ENCODE data around the gene DHRS7C.

The DHRS7C gene

GRCh38 chr17:9821921-9822320, 30.5 kb upstream of the DHRS7C start, which contains the start of gene GSG1L2:
Gene GSG1L2 (minus strand): TSS chr17:9822079. CDS start chr17:9822071, 8 bp downstream.
- no peaks in the 10 kb centered on the region for H3K9me3 ChIP-seq (ENCODE audit: insufficient read depth, low read depth, low read length)
- H3K9ac ChIP-seq (ENCODE audit: low read depth, low read length), result no peak within 1 kb of the TSS
- H3K4me1 ChIP-seq (ENCODE audit: insufficient read depth, low read length), result no peaks in the 10 kb centered on the region
- no peaks in the 10 kb centered on the region for H3K36me3 ChIP-seq (ENCODE audit: insufficient read depth, low read depth, low read length)
- H3K27ac ChIP-seq (ENCODE audit: low read length), result no peak within 1 kb of the TSS
- H3K27me3 ChIP-seq (ENCODE audit: insufficient read depth, low read length), result no peaks in the 10 kb centered on the region
- no peak within 1 kb of the TSS for H3K4me3 ChIP-seq (ENCODE audit: low read length)

GRCh38 chr17:9820448-9820847, 29.1 kb upstream of the DHRS7C start:
- H3K27ac ChIP-seq (ENCODE audit: low read length), result no peak overlapping the region
- no peaks in the 10 kb centered on the region for H3K4me1 ChIP-seq (ENCODE audit: insufficient read depth, low read length)
- H3K36me3 ChIP-seq (ENCODE audit: insufficient read depth, low read depth, low read length), result no peaks in the 10 kb centered on the region
- no peaks in the 10 kb centered on the region for H3K27me3 ChIP-seq (ENCODE audit: insufficient read depth, low read length)
- H3K4me3 ChIP-seq (ENCODE audit: low read length), result no peak overlapping the region
- no peaks in the 10 kb centered on the region for H3K9me3 ChIP-seq (ENCODE audit: insufficient read depth, low read depth, low read length)
- no peak overlapping the region for H3K9ac ChIP-seq (ENCODE audit: low read depth, low read length)

- Histone ChIP-seq H3K9me3 (ENCODE audit: insufficient read depth, low read depth, low read length) (no peaks in the 10 kb centered on the region), H3K4me3 (ENCODE audit: low read length) (no peak overlapping the region)
Observed at GRCh38 chr17:9818760-9819159, 27.4 kb upstream of the DHRS7C start.

GRCh38 chr17:9817086-9817485, 25.7 kb upstream of the DHRS7C start:
- Histone ChIP-seq H3K4me3 (ENCODE audit: low read length) (no peak overlapping the region), H3K27ac (ENCODE audit: low read length) (no peak overlapping the region), H3K27me3 (ENCODE audit: insufficient read depth, low read length) (no peaks in the 10 kb centered on the region), H3K9me3 (ENCODE audit: insufficient read depth, low read depth, low read length) (no peaks in the 10 kb centered on the region), H3K9ac (ENCODE audit: low read depth, low read length) (no peak overlapping the region), H3K36me3 (ENCODE audit: insufficient read depth, low read depth, low read length) (no peaks in the 10 kb centered on the region), H3K4me1 (ENCODE audit: insufficient read depth, low read length) (no peaks in the 10 kb centered on the region)

More at GRCh38 chr17:9818760-9819159, 27.4 kb upstream of the DHRS7C start:
- no peak overlapping the region for H3K9ac ChIP-seq (ENCODE audit: low read depth, low read length)
- H3K4me1 ChIP-seq (ENCODE audit: insufficient read depth, low read length), result no peaks in the 10 kb centered on the region
- no peaks in the 10 kb centered on the region for H3K27me3 ChIP-seq (ENCODE audit: insufficient read depth, low read length)
- H3K36me3 ChIP-seq (ENCODE audit: insufficient read depth, low read depth, low read length), result no peaks in the 10 kb centered on the region
- no peak overlapping the region for H3K27ac ChIP-seq (ENCODE audit: low read length)

- no peaks in the 10 kb centered on the region for H3K4me1 ChIP-seq (ENCODE audit: insufficient read depth, low read length)
- no peak overlapping the region for H3K9ac ChIP-seq (ENCODE audit: low read depth, low read length)
- no peak overlapping the region for H3K27ac ChIP-seq (ENCODE audit: low read length)
- no peaks in the 10 kb centered on the region for H3K27me3 ChIP-seq (ENCODE audit: insufficient read depth, low read length)
- no peaks in the 10 kb centered on the region for H3K36me3 ChIP-seq (ENCODE audit: insufficient read depth, low read depth, low read length)
- H3K9me3 ChIP-seq (ENCODE audit: insufficient read depth, low read depth, low read length), result no peaks in the 10 kb centered on the region
- no peak overlapping the region for H3K4me3 ChIP-seq (ENCODE audit: low read length)
Observed at GRCh38 chr17:9816472-9816871, 25.1 kb upstream of the DHRS7C start.

- no peaks in the 10 kb centered on the region for H3K36me3 ChIP-seq (ENCODE audit: insufficient read depth, low read depth, low read length)
- H3K9ac ChIP-seq (ENCODE audit: low read depth, low read length), result no peak overlapping the region
Observed at GRCh38 chr17:9814337-9814945, 23.0 kb upstream of the DHRS7C start.

GRCh38 chr17:9813166-9813565, 21.8 kb upstream of the DHRS7C start:
- Histone ChIP-seq H3K4me1 (ENCODE audit: insufficient read depth, low read length) (no peaks in the 10 kb centered on the region), H3K9ac (ENCODE audit: low read depth, low read length) (no peak overlapping the region), H3K27ac (ENCODE audit: low read length) (no peak overlapping the region), H3K27me3 (ENCODE audit: insufficient read depth, low read length) (no peaks in the 10 kb centered on the region), H3K4me3 (ENCODE audit: low read length) (no peak overlapping the region), H3K36me3 (ENCODE audit: insufficient read depth, low read depth, low read length) (no peaks in the 10 kb centered on the region), H3K9me3 (ENCODE audit: insufficient read depth, low read depth, low read length) (no peaks in the 10 kb centered on the region)

More at GRCh38 chr17:9814337-9814945, 23.0 kb upstream of the DHRS7C start:
- no peaks in the 10 kb centered on the region for H3K9me3 ChIP-seq (ENCODE audit: insufficient read depth, low read depth, low read length)
- H3K27me3 ChIP-seq (ENCODE audit: insufficient read depth, low read length), result no peaks in the 10 kb centered on the region
- H3K4me3 ChIP-seq (ENCODE audit: low read length), result no peak overlapping the region
- no peaks in the 10 kb centered on the region for H3K4me1 ChIP-seq (ENCODE audit: insufficient read depth, low read length)
- H3K27ac ChIP-seq (ENCODE audit: low read length), result no peak overlapping the region

GRCh38 chr17:9811537-9811936, 20.1 kb upstream of the DHRS7C start:
- no peak overlapping the region for H3K27ac ChIP-seq (ENCODE audit: low read length)

GRCh38 chr17:9811086-9811485, 19.7 kb upstream of the DHRS7C start:
- Histone ChIP-seq H3K4me3 (ENCODE audit: low read length) (no peak overlapping the region), H3K4me1 (ENCODE audit: insufficient read depth, low read length) (no peaks in the 10 kb centered on the region), H3K36me3 (ENCODE audit: insufficient read depth, low read depth, low read length) (no peaks in the 10 kb centered on the region), H3K9me3 (ENCODE audit: insufficient read depth, low read depth, low read length) (no peaks in the 10 kb centered on the region), H3K27ac (ENCODE audit: low read length) (no peak overlapping the region), H3K9ac (ENCODE audit: low read depth, low read length) (no peak overlapping the region), H3K27me3 (ENCODE audit: insufficient read depth, low read length) (no peaks in the 10 kb centered on the region)

More at GRCh38 chr17:9811537-9811936, 20.1 kb upstream of the DHRS7C start:
- H3K4me1 ChIP-seq (ENCODE audit: insufficient read depth, low read length), result no peaks in the 10 kb centered on the region
- no peaks in the 10 kb centered on the region for H3K27me3 ChIP-seq (ENCODE audit: insufficient read depth, low read length)
- no peaks in the 10 kb centered on the region for H3K36me3 ChIP-seq (ENCODE audit: insufficient read depth, low read depth, low read length)
- H3K9me3 ChIP-seq (ENCODE audit: insufficient read depth, low read depth, low read length), result no peaks in the 10 kb centered on the region
- H3K9ac ChIP-seq (ENCODE audit: low read depth, low read length), result no peak overlapping the region
- no peak overlapping the region for H3K4me3 ChIP-seq (ENCODE audit: low read length)

GRCh38 chr17:9810100-9810949, 18.9 kb upstream of the DHRS7C start:
- Histone ChIP-seq H3K9me3 (ENCODE audit: insufficient read depth, low read depth, low read length) (no peaks in the 10 kb centered on the region), H3K27ac (ENCODE audit: low read length) (no peak overlapping the region), H3K27me3 (ENCODE audit: insufficient read depth, low read length) (no peaks in the 10 kb centered on the region), H3K36me3 (ENCODE audit: insufficient read depth, low read depth, low read length) (no peaks in the 10 kb centered on the region), H3K4me3 (ENCODE audit: low read length) (no peak overlapping the region), H3K4me1 (ENCODE audit: insufficient read depth, low read length) (no peaks in the 10 kb centered on the region), H3K9ac (ENCODE audit: low read depth, low read length) (no peak overlapping the region)

- Histone ChIP-seq H3K9ac (ENCODE audit: low read depth, low read length) (no peak overlapping the region), H3K4me3 (ENCODE audit: low read length) (no peak overlapping the region), H3K36me3 (ENCODE audit: insufficient read depth, low read depth, low read length) (no peaks in the 10 kb centered on the region), H3K4me1 (ENCODE audit: insufficient read depth, low read length) (no peaks in the 10 kb centered on the region), H3K27ac (ENCODE audit: low read length) (no peak overlapping the region), H3K27me3 (ENCODE audit: insufficient read depth, low read length) (no peaks in the 10 kb centered on the region), H3K9me3 (ENCODE audit: insufficient read depth, low read depth, low read length) (no peaks in the 10 kb centered on the region)
Observed at GRCh38 chr17:9809409-9809808, 18.0 kb upstream of the DHRS7C start.

- no peaks in the 10 kb centered on the region for H3K4me1 ChIP-seq (ENCODE audit: insufficient read depth, low read length)
- H3K9ac ChIP-seq (ENCODE audit: low read depth, low read length), result no peak overlapping the region
- H3K36me3 ChIP-seq (ENCODE audit: insufficient read depth, low read depth, low read length), result no peaks in the 10 kb centered on the region
- no peak overlapping the region for H3K27ac ChIP-seq (ENCODE audit: low read length)
- H3K9me3 ChIP-seq (ENCODE audit: insufficient read depth, low read depth, low read length), result no peaks in the 10 kb centered on the region
- H3K4me3 ChIP-seq (ENCODE audit: low read length), result no peak overlapping the region
- H3K27me3 ChIP-seq (ENCODE audit: insufficient read depth, low read length), result no peaks in the 10 kb centered on the region
Observed at GRCh38 chr17:9806699-9807098, 15.3 kb upstream of the DHRS7C start.
